Transverse colon (tissue), 4 donors: ENCODE results near the gene GPS1. TPM values are rescaled to one million over a fixed set of nuclear protein-coding genes. Genes with fewer than 3 reads are reported as not detected.
A peak's percentile ranks its signal among the peaks of the same experiment; 100 is the strongest.

ENCODE experiments used
- DNase-seq: peaks from one replicate; pipeline ENCODE4 v3.0.0-alpha.2; 2019
- H3K27ac ChIP-seq, 4 donors: fragments of 200-600 bp; sonication (generic); 2 replicates each; pipeline ENCODE4 v1.5.1; 2016 to 2018; ENCODE audit warnings: inconsistent platforms in 4 of 4
- H3K27me3 ChIP-seq: fragments of 200-600 bp; sonication (generic); 2 replicates; pipeline ENCODE4 v1.5.1; 2017; ENCODE audit warnings: inconsistent platforms
- H3K36me3 ChIP-seq, 4 donors: fragments of 200-600 bp; sonication (generic); 2 replicates each; pipeline ENCODE4 v1.5.1; 2017 to 2019; ENCODE audit warnings: inconsistent platforms in 4 of 4
- H3K4me1 ChIP-seq, 4 donors: fragments of 200-600 bp; sonication (generic); 2 replicates each; pipeline ENCODE4 v1.5.1; 2017 to 2020; ENCODE audit warnings: inconsistent platforms in 4 of 4
- H3K4me3 ChIP-seq, 4 donors: fragments of 200-600 bp; sonication (generic); 1 replicate in 1 of 4; 2 replicates in 3 of 4; pipeline versions ENCODE4 v1.5.1 to v1.6.1; 2017 to 2019; ENCODE audit warnings: inconsistent platforms in 4 of 4
- H3K9me3 ChIP-seq, 2 donors: fragments of 200-600 bp; sonication (generic); 2 replicates each; pipeline ENCODE4 v1.5.1; 2017 to 2019; ENCODE audit warnings: inconsistent platforms in 2 of 2
- CTCF ChIP-seq, 5 experiments: fragments of 200-600 bp in 3 of 5; fragments of 450-650 bp in 2 of 5; sonication (generic) in 3 of 5; IDR thresholded peaks; 1 replicate in 2 of 5; 2 replicates in 3 of 5; pipeline ENCODE4 v1.5.1; 2016 to 2017; ENCODE audit warnings: antibody characterized with exemption in 5 of 5, inconsistent platforms in 3 of 5, mild to moderate bottlenecking in 2 of 5, moderate library complexity in 1 of 5
- EP300 ChIP-seq: sonication (generic); formaldehyde crosslinking; IDR thresholded peaks from one replicate; pipeline ENCODE4 v1.6.1; 2017; ENCODE audit warnings: antibody characterized with exemption, low read depth
- POLR2A ChIP-seq: fragments of 450-650 bp; IDR thresholded peaks from one replicate; pipeline ENCODE4 v1.6.1; 2016; ENCODE audit warnings: antibody characterized with exemption, mild to moderate bottlenecking, moderate library complexity
- POLR2AphosphoS5 ChIP-seq, 3 donors: sonication (generic); formaldehyde crosslinking; IDR thresholded peaks; one replicate each; pipeline ENCODE4 v1.6.1; 2016; ENCODE audit warnings: antibody characterized with exemption in 3 of 3
- WGBS, 2 donors: methylation state at CpG; one replicate each; pipeline ENCODE4 v1.1.5; 2018; ENCODE audit warnings: low coverage in 1 of 2; 5-methylcytosine and 5-hydroxymethylcytosine counted together
- in situ Hi-C, 4 donors: fragments of 200-750 bp; cut with MboI; loops; one replicate each; pipeline versions ENCODE4 v1.15.0 to v1.15.1; 2017; ENCODE audit warnings: low sequenced_read_pairs in 3 of 4, low pct_ligation_motif_present in 1 of 4, low pct_unique_long_range_greater_than_20kb in 1 of 4
- intact Hi-C: fragments of 100-400 bp; cut with DNase I; formaldehyde crosslinking; loops from one replicate; pipeline ENCODE4 v1.15.1; 2023; ENCODE audit warnings: low total_unique reads
- total RNA-seq, 4 donors: library from RNA; depleted of rRNA; stranded (reverse); fragments of >200 nt; gene quantifications; one replicate each; pipeline ENCODE4 v1.1.0, GENCODE V29; 2016

Gene GPS1
- total RNA-seq, 4 donors from 2014 or later: 42.0 to 160 (median 85.5) TPM

- H3K4me3 ChIP-seq: no peak overlapping the region
- in situ Hi-C loops (loop anchor here in 3 of 4 donors (10.0 to 25.0 kb wide), 2 partner anchors 120 to 128 kb away; no protein-coding TSS in a partner anchor), intact Hi-C loops (loop anchor here (5.0 kb wide), 1 partner anchor 472 kb away; no protein-coding TSS in a partner anchor)
- peaks cover 9% of the 10 kb centered on the region for H3K27me3 ChIP-seq
- H3K27ac ChIP-seq: no peak overlapping the region
- H3K4me1 ChIP-seq: peaks cover 12 to 38% (median 31%) of the 10 kb centered on the region in 4 donors
- no peak for TF ChIP-seq CTCF (IDR thresholded peaks at IDR 0.05)
- TF ChIP-seq POLR2AphosphoS5 (IDR thresholded peaks at IDR 0.05): no peak
- TF ChIP-seq EP300: no peak
- no peak for TF ChIP-seq POLR2A
- H3K9me3 ChIP-seq: no peaks in the 10 kb centered on the region
- 89 to 90% methylated on average over 7 to 23 of the region's 23 CpGs for WGBS, 2 donors
- H3K36me3 ChIP-seq: no peaks in the 10 kb centered on the region
- DNase-seq: no peak
Measured at GRCh38 chr17:82034371-82035011, 17.2 kb upstream of the GPS1 start.

GRCh38 chr17:82035488-82035887 is 16.2 kb upstream of the GPS1 start:
- WGBS, 2 donors: 87 to 94% methylated on average over 5 to 8 of the region's 8 CpGs
- in situ Hi-C loops: loop anchor here in 3 of 4 donors (10.0 to 25.0 kb wide), 2 partner anchors 119 to 127 kb away; no protein-coding TSS in a partner anchor
- Histone ChIP-seq H3K27me3 (peaks cover 9% of the 10 kb centered on the region), H3K27ac (no peak overlapping the region), H3K36me3 (no peaks in the 10 kb centered on the region), H3K4me1 (peaks cover 8 to 31% (median 26%) of the 10 kb centered on the region in 4 donors), H3K4me3 (no peak overlapping the region), H3K9me3 (no peaks in the 10 kb centered on the region)
- no peak for DNase-seq
- intact Hi-C loops: no loop called here
- no peak for TF ChIP-seq POLR2AphosphoS5 (IDR thresholded peaks at IDR 0.05)
- no peak for TF ChIP-seq POLR2A
- TF ChIP-seq EP300: no peak
- no peak for TF ChIP-seq CTCF (IDR thresholded peaks at IDR 0.05)

DNA sequence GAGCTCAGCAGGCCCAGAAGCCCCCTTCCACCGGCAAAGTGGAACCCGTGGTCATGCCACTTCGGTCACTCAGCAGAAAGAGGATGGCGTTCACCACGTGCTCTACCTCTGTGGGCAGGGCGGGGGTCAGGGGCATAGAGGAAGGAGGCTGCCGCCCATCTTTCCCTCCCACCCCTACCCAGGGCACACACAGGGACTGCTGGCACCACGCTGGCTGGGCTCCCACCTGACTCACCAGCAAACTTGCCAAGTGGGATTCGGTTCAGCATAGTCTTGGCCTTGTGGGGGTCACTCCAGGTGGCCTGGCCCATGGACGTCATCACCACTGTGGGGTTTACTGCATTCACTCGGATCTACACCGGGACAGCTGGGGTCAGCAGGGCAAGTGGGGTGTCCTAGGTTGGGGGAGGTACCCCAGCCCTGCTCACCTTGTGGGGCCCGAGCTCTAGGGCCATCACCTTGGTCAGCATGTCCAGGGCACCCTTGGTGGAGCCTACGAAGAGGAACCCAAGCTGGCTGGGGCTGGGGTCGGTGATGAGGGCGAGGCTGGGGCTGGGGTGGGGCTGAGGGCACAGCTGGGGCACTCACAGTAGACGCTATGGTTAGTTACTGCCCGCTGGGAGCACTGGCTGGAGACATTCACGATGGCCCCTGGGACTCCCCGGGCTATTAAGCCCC is 15.6 kb upstream of the GPS1 start:
- no peaks in the 10 kb centered on the region for H3K9me3 ChIP-seq
- 89% methylated on average over 20 of the region's 20 CpGs; no CpG with 5 or more reads in 1 of the 2 donors for WGBS, 2 donors
- peaks cover 9% of the 10 kb centered on the region for H3K27me3 ChIP-seq
- H3K4me1 ChIP-seq: peaks cover 8 to 25% (median 20%) of the 10 kb centered on the region in 4 donors
- peak overlapping the region in 2 of 4 donors; percentile 60 to 71 for H3K4me3 ChIP-seq
- intact Hi-C loops (no loop called here), in situ Hi-C loops (loop anchor here in 3 of 4 donors (10.0 to 25.0 kb wide), 2 partner anchors 119 to 126 kb away; no protein-coding TSS in a partner anchor)
- no peak for DNase-seq
- no peaks in the 10 kb centered on the region for H3K36me3 ChIP-seq
- peak overlapping the region in 2 of 4 donors; percentile 90 to 96 for H3K27ac ChIP-seq
- no peak for TF ChIP-seq EP300
- TF ChIP-seq CTCF (IDR thresholded peaks at IDR 0.05): no peak
- no peak for TF ChIP-seq POLR2A

- H3K4me3 ChIP-seq: peak overlapping the region; percentile 60 to 71 (median 65)
- no peaks in the 10 kb centered on the region for H3K36me3 ChIP-seq
- H3K27me3 ChIP-seq: peaks cover 9% of the 10 kb centered on the region
- peaks cover 8 to 24% (median 19%) of the 10 kb centered on the region in 4 donors for H3K4me1 ChIP-seq
- H3K9me3 ChIP-seq: no peaks in the 10 kb centered on the region
- WGBS, 2 donors: 25% methylated on average over 16 of the region's 23 CpGs; no CpG with 5 or more reads in 1 of the 2 donors
- no peak for TF ChIP-seq POLR2A
- no peak for TF ChIP-seq POLR2AphosphoS5 (IDR thresholded peaks at IDR 0.05)
- no peak for TF ChIP-seq EP300
- TF ChIP-seq CTCF (IDR thresholded peaks at IDR 0.05): no peak
- intact Hi-C loops (no loop called here), in situ Hi-C loops (loop anchor here in 3 of 4 donors (10.0 to 25.0 kb wide), 2 partner anchors 118 to 126 kb away; no protein-coding TSS in a partner anchor)
- DNase-seq: no peak
- H3K27ac ChIP-seq: peak overlapping the region; percentile 90 to 99 (median 96)
Measured at GRCh38 chr17:82036634-82037091, 15.0 kb upstream of the GPS1 start.
